Smooth muscle cell (in vitro differentiated cells): ENCODE results near the gene SUMF1. TPM values are rescaled to one million over a fixed set of nuclear protein-coding genes. Genes with fewer than 3 reads are reported as not detected.

Experiments
- DNase-seq: peaks from one replicate; lab custom pipeline; 2025; ENCODE audit not compliant: unreplicated experiment; lab: John Stamatoyannopoulos, UW
- H2AFZ ChIP-seq: fragments of 200-600 bp; sonication (generic); 2 replicates; pipeline ENCODE4 v1.6.0; 2016; ENCODE audit warnings: antibody characterized with exemption, low read depth, mild to moderate bottlenecking
- H3F3A ChIP-seq: fragments of 200-600 bp; sonication (generic); 2 replicates; pipeline ENCODE4 v1.6.0; 2017; ENCODE audit warnings: antibody characterized with exemption, low read depth
- H3K27ac ChIP-seq: fragments of 200-600 bp; sonication (generic); 2 replicates; pipeline ENCODE4 v1.5.1; 2016; ENCODE audit warnings: low read depth, mild to moderate bottlenecking
- H3K27me3 ChIP-seq: fragments of 200-600 bp; sonication (generic); 2 replicates; pipeline ENCODE4 v1.6.1; 2016; ENCODE audit warnings: low read depth, mild to moderate bottlenecking
- H3K36me3 ChIP-seq: fragments of 200-600 bp; sonication (generic); 2 replicates; pipeline ENCODE4 v1.5.1; 2016; ENCODE audit warnings: low read depth
- H3K4me1 ChIP-seq: fragments of 200-600 bp; sonication (generic); 2 replicates; pipeline ENCODE4 v1.5.1; 2016; ENCODE audit warnings: low read depth
- H3K4me2 ChIP-seq: fragments of 200-600 bp; sonication (generic); 2 replicates; pipeline ENCODE4 v1.6.0; 2016; ENCODE audit warnings: mild to moderate bottlenecking
- H3K4me3 ChIP-seq: fragments of 200-600 bp; sonication (generic); 2 replicates; pipeline ENCODE4 v1.5.1; 2016; ENCODE audit warnings: mild to moderate bottlenecking
- H3K79me2 ChIP-seq: fragments of 200-600 bp; sonication (generic); 2 replicates; pipeline ENCODE4 v1.6.0; 2016; ENCODE audit warnings: low read depth, mild to moderate bottlenecking
- H3K9ac ChIP-seq: fragments of 200-600 bp; sonication (generic); 2 replicates; pipeline ENCODE4 v1.6.0; 2016; ENCODE audit warnings: low read depth
- H3K9me3 ChIP-seq: fragments of 200-600 bp; sonication (generic); replicated peaks from 2 replicates; pipeline ENCODE4 v1.5.1; 2016; ENCODE audit warnings: low read depth
- H4K20me1 ChIP-seq: fragments of 200-600 bp; sonication (generic); 2 replicates; pipeline ENCODE4 v1.6.0; 2016; ENCODE audit warnings: low read depth
- WGBS: methylation state at CpG from one replicate; pipeline ENCODE4 v1.1.7; 2016; ENCODE audit warnings: low lambda C conversion rate; 5-methylcytosine and 5-hydroxymethylcytosine counted together
- polyA plus RNA-seq: library from polyadenylated mRNA; unstranded; fragments of >200 nt; fragmentation: Nextera tagmentation; extraction: Ambion mirVana; gene quantifications from 2 replicates; pipeline ENCODE4 v1.2.1, GENCODE V29; 2016
- total RNA-seq: library from RNA; depleted of rRNA; stranded (reverse); fragments of >200 nt; gene quantifications from 2 replicates; pipeline ENCODE4 v1.2.3, GENCODE V29; 2014
- TF ChIP-seq, protein P1 (sequence below): fragments of 200-600 bp; sonication (generic); IDR thresholded peaks from 2 replicates; pipeline ENCODE4 v1.5.1; 2017; ENCODE audit warnings: borderline replicate concordance, mild to moderate bottlenecking, antibody characterized with exemption; ENCODE audit not compliant: insufficient read depth, poor library complexity, severe bottlenecking

The SUMF1 gene
- total and polyA plus RNA-seq, 2 experiments from 2014 or later, result 28.3 to 29.5 TPM

DNA sequence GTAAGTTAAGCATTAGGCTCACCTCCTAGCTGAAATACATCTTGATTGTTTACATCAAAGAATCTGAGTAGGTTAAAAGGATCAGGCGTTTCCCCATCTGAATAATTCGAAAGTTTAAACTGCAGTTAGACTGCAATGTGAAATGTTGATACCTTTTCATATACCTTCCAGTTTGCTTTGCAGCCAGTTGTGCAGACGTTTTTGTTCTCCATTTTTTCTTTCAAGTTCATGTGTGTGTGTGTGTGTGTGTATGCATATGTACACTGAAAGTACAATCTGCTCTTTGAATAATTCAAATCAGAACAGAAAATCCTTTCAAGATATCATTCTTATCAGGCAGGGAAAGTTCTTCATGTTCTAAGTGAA is 29.0 kb upstream of the SUMF1 start:
- no peaks in the 10 kb centered on the region for H4K20me1 ChIP-seq
- no peaks in the 10 kb centered on the region for H3K79me2 ChIP-seq
- WGBS, result 87% methylated on average over 3 of the region's 3 CpGs
- H3K27ac ChIP-seq, result no peak overlapping the region
- no peak overlapping the region for H3K9ac ChIP-seq
- peaks cover 5% of the 10 kb centered on the region for H3K27me3 ChIP-seq
- H3K4me3 ChIP-seq, result no peak overlapping the region
- no peak overlapping the region for H2AFZ ChIP-seq
- peaks cover 4% of the 10 kb centered on the region for H3F3A ChIP-seq
- TF ChIP-seq, protein P1, sequence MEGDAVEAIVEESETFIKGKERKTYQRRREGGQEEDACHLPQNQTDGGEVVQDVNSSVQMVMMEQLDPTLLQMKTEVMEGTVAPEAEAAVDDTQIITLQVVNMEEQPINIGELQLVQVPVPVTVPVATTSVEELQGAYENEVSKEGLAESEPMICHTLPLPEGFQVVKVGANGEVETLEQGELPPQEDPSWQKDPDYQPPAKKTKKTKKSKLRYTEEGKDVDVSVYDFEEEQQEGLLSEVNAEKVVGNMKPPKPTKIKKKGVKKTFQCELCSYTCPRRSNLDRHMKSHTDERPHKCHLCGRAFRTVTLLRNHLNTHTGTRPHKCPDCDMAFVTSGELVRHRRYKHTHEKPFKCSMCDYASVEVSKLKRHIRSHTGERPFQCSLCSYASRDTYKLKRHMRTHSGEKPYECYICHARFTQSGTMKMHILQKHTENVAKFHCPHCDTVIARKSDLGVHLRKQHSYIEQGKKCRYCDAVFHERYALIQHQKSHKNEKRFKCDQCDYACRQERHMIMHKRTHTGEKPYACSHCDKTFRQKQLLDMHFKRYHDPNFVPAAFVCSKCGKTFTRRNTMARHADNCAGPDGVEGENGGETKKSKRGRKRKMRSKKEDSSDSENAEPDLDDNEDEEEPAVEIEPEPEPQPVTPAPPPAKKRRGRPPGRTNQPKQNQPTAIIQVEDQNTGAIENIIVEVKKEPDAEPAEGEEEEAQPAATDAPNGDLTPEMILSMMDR, result no peak
- H3K4me1 ChIP-seq, result peaks cover 10% of the 10 kb centered on the region
- no peaks in the 10 kb centered on the region for H3K36me3 ChIP-seq
- DNase-seq, result no peak
- H3K9me3 ChIP-seq, result no peaks in the 10 kb centered on the region
- no peak overlapping the region for H3K4me2 ChIP-seq

DNA sequence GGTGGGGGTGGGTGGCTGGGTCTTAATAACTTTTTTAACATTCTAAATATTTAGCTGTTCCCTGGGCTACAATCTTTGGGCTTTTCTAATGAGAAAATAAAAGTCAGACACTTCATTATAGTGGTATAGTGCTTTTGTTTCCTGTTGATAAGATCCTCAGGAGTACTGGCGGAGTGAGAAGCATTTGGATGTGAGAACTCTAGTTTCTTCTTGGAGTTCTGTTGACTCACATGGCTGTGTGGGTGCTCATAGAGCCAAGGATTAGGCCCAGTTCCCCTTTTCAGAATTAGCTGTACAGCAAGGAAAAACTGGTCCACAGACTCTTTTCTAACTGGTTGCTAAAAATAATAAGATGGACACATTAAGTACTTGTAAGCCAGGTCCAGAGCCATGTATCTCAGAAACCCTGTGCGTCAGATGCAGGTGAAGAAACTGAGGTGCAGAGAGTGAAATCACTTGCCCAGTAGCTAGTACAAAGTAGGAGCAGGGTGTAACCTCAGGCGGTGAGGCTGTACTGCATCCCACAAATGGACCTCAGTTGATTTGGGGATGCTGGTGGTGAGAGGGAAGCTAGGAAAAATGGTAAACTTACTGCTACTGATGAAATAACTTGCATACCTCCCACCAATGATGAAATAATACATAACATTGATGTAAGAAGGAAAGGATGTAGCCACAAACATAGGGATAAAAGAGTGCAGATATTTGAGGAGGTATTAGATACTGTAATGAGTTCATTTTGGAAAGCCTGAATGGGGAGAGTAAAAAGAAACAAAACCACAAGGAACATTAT is 28.4 kb upstream of the SUMF1 start:
- Histone ChIP-seq H2AFZ (no peak overlapping the region), H3K9me3 (no peaks in the 10 kb centered on the region), H3K4me2 (peak overlapping the region; percentile 94), H3K27ac (no peak overlapping the region), H3K36me3 (no peaks in the 10 kb centered on the region), H3K4me3 (peak overlapping the region; percentile 88), H4K20me1 (no peaks in the 10 kb centered on the region), H3F3A (peaks cover 4% of the 10 kb centered on the region), H3K4me1 (peaks cover 10% of the 10 kb centered on the region), H3K27me3 (peaks cover 5% of the 10 kb centered on the region), H3K79me2 (no peaks in the 10 kb centered on the region), H3K9ac (no peak overlapping the region)
- WGBS, result 74% methylated on average over 3 of the region's 3 CpGs
- no peak for DNase-seq
- TF ChIP-seq, protein P1, result no peak

DNA sequence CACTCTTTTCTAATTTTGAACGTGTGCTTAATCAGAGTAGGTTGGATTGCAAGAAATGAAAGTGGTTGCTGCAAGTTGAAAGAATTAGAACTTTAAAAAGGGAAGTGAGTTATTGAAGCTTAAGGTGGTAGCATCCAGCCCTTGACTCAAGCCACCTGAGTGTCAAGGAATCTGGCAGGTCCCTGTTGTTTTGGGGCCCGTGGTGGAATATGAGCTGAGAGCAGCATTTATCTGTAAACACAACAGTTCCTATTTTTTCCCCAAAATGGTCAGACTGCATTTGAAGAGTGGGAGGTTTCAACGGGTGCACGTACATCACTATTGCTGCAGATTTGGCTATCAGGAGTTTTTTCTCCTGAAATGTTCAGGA is 27.8 kb upstream of the SUMF1 start:
- 59% methylated on average over 4 of the region's 4 CpGs for WGBS
- Histone ChIP-seq H3K36me3 (no peaks in the 10 kb centered on the region), H3K9ac (no peak overlapping the region), H3K27me3 (peaks cover 5% of the 10 kb centered on the region), H3F3A (peaks cover 4% of the 10 kb centered on the region), H3K9me3 (no peaks in the 10 kb centered on the region), H3K4me1 (peaks cover 10% of the 10 kb centered on the region), H3K4me3 (peak overlapping the region; percentile 88), H3K27ac (no peak overlapping the region), H2AFZ (no peak overlapping the region), H3K79me2 (no peaks in the 10 kb centered on the region), H3K4me2 (peak overlapping the region; percentile 94), H4K20me1 (no peaks in the 10 kb centered on the region)
- TF ChIP-seq, protein P1, result no peak
- DNase-seq, result no peak
